Right lobe of liver (tissue), 6 donors: Measurements from ENCODE around the gene CLDN10. TPM values are rescaled to one million over a fixed set of nuclear protein-coding genes. Genes with fewer than 3 reads are reported as not detected.
A peak's percentile ranks its signal among the peaks of the same experiment; 100 is the strongest.

ENCODE experiments used
- ATAC-seq, 4 donors: fragments of 200-7000 bp; cut with Tn5 transposase; one replicate each; pipeline ENCODE4 v1.9.1; 2020; ENCODE audit warnings: mild to moderate bottlenecking in 4 of 4, moderate library complexity in 4 of 4
- DNase-seq, 3 donors: peaks; one replicate each; pipeline ENCODE4 v3.0.0-alpha.2; 2020
- H3K27ac ChIP-seq, 3 donors: fragments of 200-600 bp; one replicate each; pipeline ENCODE4 v1.8.0; 2022
- H3K27me3 ChIP-seq, 2 donors: fragments of 200-600 bp; one replicate each; pipeline ENCODE4 v1.8.0; 2022
- H3K36me3 ChIP-seq, 4 donors: fragments of 200-600 bp; sonication (generic) in 1 of 4; one replicate each; pipeline versions ENCODE4 v1.5.1 to v1.8.0; 2017 to 2022; ENCODE audit warnings: control low read depth in 1 of 4
- H3K4me1 ChIP-seq, 4 donors: fragments of 200-600 bp; sonication (generic) in 1 of 4; one replicate each; pipeline versions ENCODE4 v1.5.1 to v1.8.0; 2017 to 2022; ENCODE audit warnings: control low read depth in 1 of 4
- H3K4me3 ChIP-seq, 3 donors: fragments of 200-600 bp; one replicate each; pipeline ENCODE4 v1.8.0; 2022
- H3K9me3 ChIP-seq, 4 donors: fragments of 200-600 bp; sonication (generic) in 1 of 4; one replicate each; pipeline versions ENCODE4 v1.5.1 to v1.8.0; 2017 to 2022; ENCODE audit warnings: control low read depth in 1 of 4
- CTCF ChIP-seq, 4 donors: fragments of 200-600 bp in 3 of 4; fragments of 450-650 bp in 1 of 4; IDR thresholded peaks; one replicate each; pipeline versions ENCODE4 v1.5.1 to v1.8.0; 2016 to 2022; ENCODE audit warnings: antibody characterized with exemption in 4 of 4, mild to moderate bottlenecking in 2 of 4
- POLR2A ChIP-seq: fragments of 450-650 bp; IDR thresholded peaks from one replicate; pipeline ENCODE4 v1.6.1; 2017; ENCODE audit warnings: antibody characterized with exemption, mild to moderate bottlenecking
- WGBS: methylation state at CpG from one replicate; pipeline ENCODE4 v1.1.6; 2018; ENCODE audit warnings: low coverage, low lambda C conversion rate; ENCODE audit not compliant: insufficient coverage; ENCODE audit errors: missing lambda C conversion rate; 5-methylcytosine and 5-hydroxymethylcytosine counted together
- intact Hi-C, 2 donors: fragments of 100-400 bp; cut with DNase I; formaldehyde crosslinking; loops; one replicate each; pipeline versions ENCODE4 v1.11.2 to v1.14.1; 2022
- total RNA-seq, 6 experiments: library from RNA; depleted of rRNA in 2 of 6; stranded (reverse); fragments of >200 nt in 2 of 6; fragmentation: NEBNext Ultra II Directional in 3 of 6; extraction: Animal tissue kit (Norgen Biotek cat#: 25700) in 3 of 6; gene quantifications; one replicate each; pipeline versions ENCODE4 v1.1.0 to v1.2.4, GENCODE V29; 2016 to 2023
- donor health status: DM: no; HTN: yes; CAD: no.
- donor health status: DM: no; HTN: no; CAD: no.
- donor health status: DM: no; HTN: no; CAD: no.
- donor health status: DM: no; HTN: yes; CAD: no.
- donor health status: DM: no; HTN: yes; CAD: no.

CLDN10 gene
- total RNA-seq, 6 experiments from 2014 or later, result 1.1 to 2.0 (median 1.5) TPM

- DNase-seq (no peak), ATAC-seq (peak; percentile 67 to 81 (median 72))
- WGBS, result 10% methylated on average over 1 of the region's 1 CpG
- TF ChIP-seq POLR2A, result no peak
- no peak for TF ChIP-seq CTCF (IDR thresholded peaks at IDR 0.05)
- intact Hi-C loops, result loop anchor here in 1 of 2 donors (10.0 kb wide), 1 partner anchor 73 kb away; no protein-coding TSS in a partner anchor
- Histone ChIP-seq H3K4me1 (peaks cover 0 to 37% (median 6%) of the 10 kb centered on the region in 4 donors), H3K27me3 (no peaks in the 10 kb centered on the region), H3K36me3 (no peaks in the 10 kb centered on the region), H3K27ac (peak overlapping the region in 1 of 3 donors; percentile 59), H3K4me3 (no peak overlapping the region), H3K9me3 (no peaks in the 10 kb centered on the region)
Observed at GRCh38 chr13:95607366-95607765, 54.8 kb downstream of the CLDN10 start.

GRCh38 chr13:95608640-95609323 is 56.3 kb downstream of the CLDN10 start:
- intact Hi-C loops, result loop anchor here in 1 of 2 donors (10.0 kb wide), 1 partner anchor 74 kb away; no protein-coding TSS in a partner anchor
- Histone ChIP-seq H3K4me1 (peaks cover 0 to 34% (median 3%) of the 10 kb centered on the region in 4 donors), H3K27me3 (no peaks in the 10 kb centered on the region), H3K9me3 (no peaks in the 10 kb centered on the region), H3K36me3 (no peaks in the 10 kb centered on the region), H3K4me3 (no peak overlapping the region), H3K27ac (no peak overlapping the region)
- TF ChIP-seq CTCF (IDR thresholded peaks at IDR 0.05) (no peak), POLR2A (no peak)
- DNase-seq (no peak), ATAC-seq (peak in 2 of 4 donors; percentile 11 to 34)
- 58% methylated on average over 6 of the region's 6 CpGs for WGBS

GRCh38 chr13:95614641-95615245 is 62.2 kb downstream of the CLDN10 start:
- H3K4me1 ChIP-seq, result no peaks in the 10 kb centered on the region
- H3K4me3 ChIP-seq, result no peak overlapping the region
- H3K9me3 ChIP-seq, result no peaks in the 10 kb centered on the region
- peak in 3 of 4 donors; percentile 58 to 78 (median 76) for ATAC-seq
- TF ChIP-seq POLR2A, result no peak
- no peak for TF ChIP-seq CTCF (IDR thresholded peaks at IDR 0.05)
- H3K36me3 ChIP-seq, result no peaks in the 10 kb centered on the region
- H3K27me3 ChIP-seq, result no peaks in the 10 kb centered on the region
- 71% methylated on average over 3 of the region's 7 CpGs for WGBS
- H3K27ac ChIP-seq, result no peak overlapping the region
- no peak for DNase-seq
- intact Hi-C loops, result no loop called here

GRCh38 chr13:95615539-95615938 is 63.0 kb downstream of the CLDN10 start:
- WGBS, result 100% methylated on average over 1 of the region's 3 CpGs
- ATAC-seq (no peak), DNase-seq (no peak)
- Histone ChIP-seq H3K27ac (no peak overlapping the region), H3K27me3 (no peaks in the 10 kb centered on the region), H3K9me3 (no peaks in the 10 kb centered on the region), H3K4me3 (no peak overlapping the region), H3K4me1 (no peaks in the 10 kb centered on the region), H3K36me3 (no peaks in the 10 kb centered on the region)
- no peak for TF ChIP-seq POLR2A
- intact Hi-C loops, result no loop called here
